ENCODE results near the gene PNO1.

DNA sequence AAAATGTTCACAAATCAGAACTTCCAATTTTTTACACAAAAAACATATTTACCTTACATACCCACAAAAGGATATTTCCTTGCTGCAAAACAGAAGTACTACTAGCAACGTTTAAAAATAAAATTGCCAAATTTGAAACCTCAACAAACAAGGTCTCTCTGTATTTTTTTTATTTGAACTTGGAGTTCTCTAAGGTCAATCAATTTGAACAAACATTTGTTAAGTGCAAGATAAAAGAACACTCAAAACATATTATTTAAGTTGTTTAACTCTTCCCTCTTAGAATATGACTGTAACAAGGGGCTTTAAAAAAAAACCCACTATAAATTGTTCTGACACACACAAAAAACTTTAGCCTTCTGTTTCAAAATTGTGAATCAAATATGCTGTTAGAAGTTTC lies 29.6 kb downstream of the PNO1 start:
- no peak for TF ChIP-seq TCF7L2 (IDR thresholded peaks at IDR 0.05; ENCODE audit: borderline replicate concordance, low read depth, low read length)
- TF ChIP-seq GLI2 (tag by site-specific recombination; IDR thresholded peaks at IDR 0.05; ENCODE audit: borderline replicate concordance, low read depth), result no peak
- TF ChIP-seq, protein P1, sequence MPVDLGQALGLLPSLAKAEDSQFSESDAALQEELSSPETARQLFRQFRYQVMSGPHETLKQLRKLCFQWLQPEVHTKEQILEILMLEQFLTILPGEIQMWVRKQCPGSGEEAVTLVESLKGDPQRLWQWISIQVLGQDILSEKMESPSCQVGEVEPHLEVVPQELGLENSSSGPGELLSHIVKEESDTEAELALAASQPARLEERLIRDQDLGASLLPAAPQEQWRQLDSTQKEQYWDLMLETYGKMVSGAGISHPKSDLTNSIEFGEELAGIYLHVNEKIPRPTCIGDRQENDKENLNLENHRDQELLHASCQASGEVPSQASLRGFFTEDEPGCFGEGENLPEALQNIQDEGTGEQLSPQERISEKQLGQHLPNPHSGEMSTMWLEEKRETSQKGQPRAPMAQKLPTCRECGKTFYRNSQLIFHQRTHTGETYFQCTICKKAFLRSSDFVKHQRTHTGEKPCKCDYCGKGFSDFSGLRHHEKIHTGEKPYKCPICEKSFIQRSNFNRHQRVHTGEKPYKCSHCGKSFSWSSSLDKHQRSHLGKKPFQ (tag by site-specific recombination; IDR thresholded peaks at IDR 0.05), result no peak
- TF ChIP-seq ZNF600 (tag by site-specific recombination; IDR thresholded peaks at IDR 0.05), result no peak
- TF ChIP-seq, protein P2, sequence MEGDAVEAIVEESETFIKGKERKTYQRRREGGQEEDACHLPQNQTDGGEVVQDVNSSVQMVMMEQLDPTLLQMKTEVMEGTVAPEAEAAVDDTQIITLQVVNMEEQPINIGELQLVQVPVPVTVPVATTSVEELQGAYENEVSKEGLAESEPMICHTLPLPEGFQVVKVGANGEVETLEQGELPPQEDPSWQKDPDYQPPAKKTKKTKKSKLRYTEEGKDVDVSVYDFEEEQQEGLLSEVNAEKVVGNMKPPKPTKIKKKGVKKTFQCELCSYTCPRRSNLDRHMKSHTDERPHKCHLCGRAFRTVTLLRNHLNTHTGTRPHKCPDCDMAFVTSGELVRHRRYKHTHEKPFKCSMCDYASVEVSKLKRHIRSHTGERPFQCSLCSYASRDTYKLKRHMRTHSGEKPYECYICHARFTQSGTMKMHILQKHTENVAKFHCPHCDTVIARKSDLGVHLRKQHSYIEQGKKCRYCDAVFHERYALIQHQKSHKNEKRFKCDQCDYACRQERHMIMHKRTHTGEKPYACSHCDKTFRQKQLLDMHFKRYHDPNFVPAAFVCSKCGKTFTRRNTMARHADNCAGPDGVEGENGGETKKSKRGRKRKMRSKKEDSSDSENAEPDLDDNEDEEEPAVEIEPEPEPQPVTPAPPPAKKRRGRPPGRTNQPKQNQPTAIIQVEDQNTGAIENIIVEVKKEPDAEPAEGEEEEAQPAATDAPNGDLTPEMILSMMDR (tag by site-specific recombination; IDR thresholded peaks at IDR 0.05), result no peak
- TF ChIP-seq, protein P3, sequence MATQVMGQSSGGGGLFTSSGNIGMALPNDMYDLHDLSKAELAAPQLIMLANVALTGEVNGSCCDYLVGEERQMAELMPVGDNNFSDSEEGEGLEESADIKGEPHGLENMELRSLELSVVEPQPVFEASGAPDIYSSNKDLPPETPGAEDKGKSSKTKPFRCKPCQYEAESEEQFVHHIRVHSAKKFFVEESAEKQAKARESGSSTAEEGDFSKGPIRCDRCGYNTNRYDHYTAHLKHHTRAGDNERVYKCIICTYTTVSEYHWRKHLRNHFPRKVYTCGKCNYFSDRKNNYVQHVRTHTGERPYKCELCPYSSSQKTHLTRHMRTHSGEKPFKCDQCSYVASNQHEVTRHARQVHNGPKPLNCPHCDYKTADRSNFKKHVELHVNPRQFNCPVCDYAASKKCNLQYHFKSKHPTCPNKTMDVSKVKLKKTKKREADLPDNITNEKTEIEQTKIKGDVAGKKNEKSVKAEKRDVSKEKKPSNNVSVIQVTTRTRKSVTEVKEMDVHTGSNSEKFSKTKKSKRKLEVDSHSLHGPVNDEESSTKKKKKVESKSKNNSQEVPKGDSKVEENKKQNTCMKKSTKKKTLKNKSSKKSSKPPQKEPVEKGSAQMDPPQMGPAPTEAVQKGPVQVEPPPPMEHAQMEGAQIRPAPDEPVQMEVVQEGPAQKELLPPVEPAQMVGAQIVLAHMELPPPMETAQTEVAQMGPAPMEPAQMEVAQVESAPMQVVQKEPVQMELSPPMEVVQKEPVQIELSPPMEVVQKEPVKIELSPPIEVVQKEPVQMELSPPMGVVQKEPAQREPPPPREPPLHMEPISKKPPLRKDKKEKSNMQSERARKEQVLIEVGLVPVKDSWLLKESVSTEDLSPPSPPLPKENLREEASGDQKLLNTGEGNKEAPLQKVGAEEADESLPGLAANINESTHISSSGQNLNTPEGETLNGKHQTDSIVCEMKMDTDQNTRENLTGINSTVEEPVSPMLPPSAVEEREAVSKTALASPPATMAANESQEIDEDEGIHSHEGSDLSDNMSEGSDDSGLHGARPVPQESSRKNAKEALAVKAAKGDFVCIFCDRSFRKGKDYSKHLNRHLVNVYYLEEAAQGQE (tag by site-specific recombination; IDR thresholded peaks at IDR 0.05), result no peak
- no peak for TF ChIP-seq ZSCAN30 (tag by site-specific recombination; IDR thresholded peaks at IDR 0.05)
- TF ChIP-seq KLF9 (tag by site-specific recombination; IDR thresholded peaks at IDR 0.05; ENCODE audit: low read depth), result no peak
- TF ChIP-seq ZNF24 (tag by site-specific recombination; IDR thresholded peaks at IDR 0.05), result no peak
- no peak for TF ChIP-seq ZNF747 (tag by site-specific recombination; IDR thresholded peaks at IDR 0.05)
- TF ChIP-seq, protein P4, sequence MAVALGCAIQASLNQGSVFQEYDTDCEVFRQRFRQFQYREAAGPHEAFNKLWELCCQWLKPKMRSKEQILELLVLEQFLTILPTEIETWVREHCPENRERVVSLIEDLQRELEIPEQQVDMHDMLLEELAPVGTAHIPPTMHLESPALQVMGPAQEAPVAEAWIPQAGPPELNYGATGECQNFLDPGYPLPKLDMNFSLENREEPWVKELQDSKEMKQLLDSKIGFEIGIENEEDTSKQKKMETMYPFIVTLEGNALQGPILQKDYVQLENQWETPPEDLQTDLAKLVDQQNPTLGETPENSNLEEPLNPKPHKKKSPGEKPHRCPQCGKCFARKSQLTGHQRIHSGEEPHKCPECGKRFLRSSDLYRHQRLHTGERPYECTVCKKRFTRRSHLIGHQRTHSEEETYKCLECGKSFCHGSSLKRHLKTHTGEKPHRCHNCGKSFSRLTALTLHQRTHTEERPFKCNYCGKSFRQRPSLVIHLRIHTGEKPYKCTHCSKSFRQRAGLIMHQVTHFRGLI (tag by site-specific recombination; IDR thresholded peaks at IDR 0.05), result no peak
